GM12878 (cell line): ENCODE results near the gene DUSP14. TPM values are rescaled to one million over a fixed set of nuclear protein-coding genes. Genes with fewer than 3 reads are reported as not detected.

ENCODE experiments used
- ATAC-seq: fragments of 200-7000 bp; cut with Tn5 transposase; 3 replicates; pipeline ENCODE4 v1.9.1; 2020; ENCODE audit warnings: mild to moderate bottlenecking, moderate library complexity
- BruUV-seq: library from RNA; stranded (reverse); fragments of 400-500 nt; replicated peaks from 2 replicates; lab custom pipeline; 2021; lab: Mats Ljungman, UMichigan
- CTCF ChIA-PET: fragments of 300-600 bp; sonication (Branson Sonifier 250); formaldehyde crosslinking; extraction: SDS; loops from one replicate; lab custom pipeline; 2021; ENCODE audit warnings: inconsistent platforms; lab: Yijun Ruan, JAX
- POLR2A ChIA-PET: fragments of 350-600 bp; formaldehyde crosslinking; extraction: SDS; loops from one replicate; lab custom pipeline; 2021; ENCODE audit warnings: inconsistent platforms; lab: Charles Lee
- RAD21 ChIA-PET: fragments of 300-600 bp; sonication (Branson Sonifier 250); formaldehyde crosslinking; loops from one replicate; lab custom pipeline; 2023; ENCODE audit warnings: antibody characterized with exemption; ENCODE audit not compliant: unreplicated experiment; lab: Charles Lee
- SMC1A ChIA-PET: fragments of 300-600 bp; sonication (Branson Sonifier 250); formaldehyde crosslinking; loops from one replicate; lab custom pipeline; 2023; ENCODE audit not compliant: unreplicated experiment, uncharacterized antibody; lab: Charles Lee
- DNase-seq: peaks from one replicate; pipeline ENCODE4 v3.0.0-alpha.2; 2011; ENCODE audit warnings: low read depth, low spot score
- FAIRE-seq: peaks from 3 replicates; lab custom pipeline; 2011; peaks lifted over from hg19 to GRCh38; lab: Jason Lieb, UNC
- H2AFZ ChIP-seq: 2 replicates; pipeline ENCODE4 v1.6.0; 2011; ENCODE audit warnings: low read depth, low read length, control low read depth; ENCODE audit not compliant: control insufficient read depth
- H3K27ac ChIP-seq: 2 replicates; pipeline ENCODE4 v1.5.1; 2011; ENCODE audit warnings: control low read depth; ENCODE audit not compliant: control insufficient read depth, insufficient read depth
- H3K27me3 ChIP-seq, 2 experiments: replicated peaks in 1 of 2; 2 replicates each; pipeline versions ENCODE4 v1.6.0 to v1.6.1; 2011; ENCODE audit warnings: low read length in 1 of 2; ENCODE audit not compliant: control insufficient read depth in 2 of 2, insufficient read depth in 2 of 2
- H3K36me3 ChIP-seq, 2 experiments: 2 replicates each; pipeline ENCODE4 v1.5.1; 2011; ENCODE audit warnings: low read length in 1 of 2; ENCODE audit not compliant: control insufficient read depth in 2 of 2, insufficient read depth in 2 of 2
- H3K4me1 ChIP-seq: 2 replicates; pipeline ENCODE4 v1.6.1; 2011; ENCODE audit warnings: mild to moderate bottlenecking, low read length, moderate library complexity, mixed read lengths; ENCODE audit not compliant: control insufficient read depth, insufficient read depth
- H3K4me2 ChIP-seq: 2 replicates; pipeline ENCODE4 v1.6.0; 2011; ENCODE audit warnings: control low read depth; ENCODE audit not compliant: control insufficient read depth, insufficient read depth
- H3K4me3 ChIP-seq: fragments of 200-600 bp; sonication (generic); 2 replicates; pipeline ENCODE4 v1.5.1; 2016
- H3K79me2 ChIP-seq: 2 replicates; pipeline ENCODE4 v1.6.0; 2011; ENCODE audit warnings: low read length; ENCODE audit not compliant: control insufficient read depth, insufficient read depth
- H3K9ac ChIP-seq: 2 replicates; pipeline ENCODE4 v1.8.0; 2011; ENCODE audit warnings: low read length, control low read depth, mixed read lengths; ENCODE audit not compliant: control insufficient read depth, insufficient read depth
- H3K9me3 ChIP-seq: replicated peaks from 3 replicates; pipeline ENCODE4 v1.5.1; 2011; ENCODE audit warnings: mild to moderate bottlenecking, low read length; ENCODE audit not compliant: control insufficient read depth, insufficient read depth
- H4K20me1 ChIP-seq: 2 replicates; pipeline ENCODE4 v1.6.0; 2011; ENCODE audit not compliant: control insufficient read depth, insufficient read depth
- BRCA1 ChIP-seq: IDR thresholded peaks from 2 replicates; pipeline ENCODE4 v1.6.1; 2011; ENCODE audit warnings: low read depth, low read length, improper control_type of control experiment
- ETV6 ChIP-seq, 2 experiments: fragments of 450-650 bp in 1 of 2; IDR thresholded peaks in 1 of 2; conservative IDR thresholded peaks in 1 of 2; 2 replicates each; pipeline ENCODE4 v1.6.1; 2014; ENCODE audit warnings: antibody characterized with exemption in 1 of 2, borderline replicate concordance in 1 of 2, low read depth in 1 of 2, mild to moderate bottlenecking in 1 of 2, moderate library complexity in 1 of 2
- KDM1A ChIP-seq: fragments of 200-600 bp; sonication (generic); IDR thresholded peaks from 2 replicates; pipeline ENCODE4 v1.6.1; 2016; ENCODE audit warnings: borderline replicate concordance
- MTA3 ChIP-seq: IDR thresholded peaks from 2 replicates; pipeline ENCODE4 v1.6.1; 2012; ENCODE audit warnings: low read length, inconsistent platforms, borderline replicate concordance
- MYB ChIP-seq: fragments of 150-350 bp; IDR thresholded peaks from 2 replicates; pipeline ENCODE4 v1.6.1; 2014; ENCODE audit warnings: mild to moderate bottlenecking, low read depth, low read length, borderline replicate concordance
- NR2F1 ChIP-seq: fragments of 450-650 bp; conservative IDR thresholded peaks from 2 replicates; pipeline ENCODE4 v1.6.1; 2017; ENCODE audit warnings: mild to moderate bottlenecking
- SREBF2 ChIP-seq: IDR thresholded peaks from 2 replicates; pipeline ENCODE4 v1.6.1; 2012; ENCODE audit warnings: mild to moderate bottlenecking, low read length
- whole genome bisulfite sequencing: methylation state at CpG from one replicate; pipeline ENCODE4 v1.1.6; 2016; ENCODE audit warnings: low lambda C conversion rate; ENCODE audit not compliant: insufficient replicate concordance, insufficient coverage; ENCODE audit errors: missing lambda C conversion rate; 5-methylcytosine and 5-hydroxymethylcytosine counted together
- in situ Hi-C: fragments of 300-500 bp; cut with MboI; formaldehyde crosslinking; loops from 9 replicates; pipeline ENCODE4 v1.14.3; 2018; ENCODE audit warnings: mixed read lengths
- intact Hi-C: fragments of 100-400 bp; cut with micrococcal nuclease; formaldehyde crosslinking; loops from one replicate; pipeline ENCODE4 v1.14.2; 2022; ENCODE audit not compliant: unreplicated experiment
- polyA plus RNA-seq, 11 experiments: library from polyadenylated mRNA; depleted of rRNA in 4 of 11; unstranded in 6 of 11; stranded (reverse) in 5 of 11; fragments of >200 nt; fragmentation: Nextera tagmentation in 4 of 11; fragmentation: Illumina TruSeq in 1 of 11; extraction: Ambion mirVana in 4 of 11; extraction: Trizol in 1 of 11; gene quantifications; 1 replicate in 1 of 11; 2 replicates in 10 of 11; pipeline versions ENCODE4 v1.2.1 to v1.2.3, GENCODE V29; 2011 to 2016; ENCODE audit warnings: inconsistent platforms in 2 of 11, missing spikeins in 2 of 11, low read depth in 1 of 11
- total RNA-seq, 4 experiments: library from RNA; depleted of rRNA in 3 of 4; stranded (reverse); fragments of >200 nt in 3 of 4; fragmentation: Illumina TruSeq in 1 of 4; extraction: Trizol in 1 of 4; gene quantifications; 2 replicates each; pipeline versions ENCODE4 v1.2.1 to v1.2.3, GENCODE V29; 2013 to 2021
- TF ChIP-seq, protein P1 (sequence below): fragments of 450-650 bp; IDR thresholded peaks from 2 replicates; pipeline ENCODE4 v1.6.1; 2018; ENCODE audit warnings: borderline replicate concordance, mild to moderate bottlenecking; ENCODE audit not compliant: partially characterized antibody
- TF ChIP-seq, protein P2 (sequence below): IDR thresholded peaks from 2 replicates; pipeline ENCODE4 v1.6.1; 2012; ENCODE audit warnings: low read length, inconsistent platforms
- TF ChIP-seq, protein P3 (sequence below): fragments of 450-650 bp; IDR thresholded peaks from 2 replicates; pipeline ENCODE4 v1.6.1; 2017; ENCODE audit warnings: antibody characterized with exemption, mild to moderate bottlenecking, moderate library complexity

The DUSP14 gene
- total and polyA plus RNA-seq, 10 of the 15 experiments (the other 5 are each of a cell fraction or from before 2014, with no cell fraction given): 14.5 to 36.5 (median 24.4) TPM

DNA sequence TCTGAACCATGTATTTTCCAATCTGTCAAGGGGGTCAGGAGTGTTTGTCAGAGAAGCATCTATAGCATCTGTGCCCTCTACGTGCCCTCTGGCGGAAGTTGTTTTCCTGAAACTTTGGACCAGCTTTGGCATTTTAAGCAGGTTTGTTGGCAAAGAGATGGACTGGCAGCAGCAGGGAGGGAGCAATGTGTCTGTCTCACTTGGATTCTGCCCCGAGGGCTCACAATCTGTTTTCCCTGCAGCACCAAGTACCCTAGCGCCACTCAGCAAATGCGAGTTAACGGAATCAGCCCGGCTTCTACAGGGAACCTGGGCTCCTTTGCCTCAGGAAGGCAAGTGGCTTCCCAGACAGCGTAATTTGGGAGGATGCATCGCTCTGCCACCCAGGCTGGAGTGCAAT is 17.4 kb downstream of the DUSP14 start:
- POLR2A ChIA-PET: interaction anchor here (0.5 kb wide), 1 partner anchor 9 kb away, joined by 3 read pairs; no protein-coding TSS in a partner anchor
- DNase-seq (no peak), ATAC-seq (no peak), FAIRE-seq (no peak)
- in situ Hi-C loops (loop anchor here (25.0 kb wide), 1 partner anchor 880 kb away; no protein-coding TSS in a partner anchor), intact Hi-C loops (no loop called here)
- Histone ChIP-seq H3K27ac (no peak overlapping the region), H3K9ac (no peak overlapping the region), H3K4me3 (no peak overlapping the region), H3K36me3 (peaks cover 3 to 5% of the 10 kb centered on the region in 2 experiments; a peak in 3 of 4 replicates), H3K4me2 (no peak overlapping the region), H3K27me3 (no peaks in the 10 kb centered on the region), H3K9me3 (no peaks in the 10 kb centered on the region), H3K4me1 (no peaks in the 10 kb centered on the region), H3K79me2 (no peaks in the 10 kb centered on the region; the same call in 1 of the 2 replicates), H2AFZ (no peak overlapping the region), H4K20me1 (no peaks in the 10 kb centered on the region)
- CTCF ChIA-PET: interaction anchor here (0.8 kb wide), 2 partner anchors 10 to 12 kb away, joined by 3 read pairs; no protein-coding TSS in a partner anchor
- RAD21 ChIA-PET: interaction anchor here (1.7 kb wide), 1 partner anchor 134 kb away, joined by 3 read pairs; no protein-coding TSS in a partner anchor
- BruUV-seq: no TSS peak
- WGBS: 98% methylated on average over 9 of the region's 9 CpGs
- SMC1A ChIA-PET: no interaction called here
- TF ChIP-seq, protein P1, sequence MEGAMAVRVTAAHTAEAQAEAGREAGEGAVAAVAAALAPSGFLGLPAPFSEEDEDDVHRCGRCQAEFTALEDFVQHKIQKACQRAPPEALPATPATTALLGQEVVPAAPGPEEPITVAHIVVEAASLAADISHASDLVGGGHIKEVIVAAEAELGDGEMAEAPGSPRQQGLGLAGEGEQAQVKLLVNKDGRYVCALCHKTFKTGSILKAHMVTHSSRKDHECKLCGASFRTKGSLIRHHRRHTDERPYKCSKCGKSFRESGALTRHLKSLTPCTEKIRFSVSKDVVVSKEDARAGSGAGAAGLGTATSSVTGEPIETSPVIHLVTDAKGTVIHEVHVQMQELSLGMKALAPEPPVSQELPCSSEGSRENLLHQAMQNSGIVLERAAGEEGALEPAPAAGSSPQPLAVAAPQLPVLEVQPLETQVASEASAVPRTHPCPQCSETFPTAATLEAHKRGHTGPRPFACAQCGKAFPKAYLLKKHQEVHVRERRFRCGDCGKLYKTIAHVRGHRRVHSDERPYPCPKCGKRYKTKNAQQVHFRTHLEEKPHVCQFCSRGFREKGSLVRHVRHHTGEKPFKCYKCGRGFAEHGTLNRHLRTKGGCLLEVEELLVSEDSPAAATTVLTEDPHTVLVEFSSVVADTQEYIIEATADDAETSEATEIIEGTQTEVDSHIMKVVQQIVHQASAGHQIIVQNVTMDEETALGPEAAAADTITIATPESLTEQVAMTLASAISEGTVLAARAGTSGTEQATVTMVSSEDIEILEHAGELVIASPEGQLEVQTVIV: no peak
- TF ChIP-seq, protein P2, sequence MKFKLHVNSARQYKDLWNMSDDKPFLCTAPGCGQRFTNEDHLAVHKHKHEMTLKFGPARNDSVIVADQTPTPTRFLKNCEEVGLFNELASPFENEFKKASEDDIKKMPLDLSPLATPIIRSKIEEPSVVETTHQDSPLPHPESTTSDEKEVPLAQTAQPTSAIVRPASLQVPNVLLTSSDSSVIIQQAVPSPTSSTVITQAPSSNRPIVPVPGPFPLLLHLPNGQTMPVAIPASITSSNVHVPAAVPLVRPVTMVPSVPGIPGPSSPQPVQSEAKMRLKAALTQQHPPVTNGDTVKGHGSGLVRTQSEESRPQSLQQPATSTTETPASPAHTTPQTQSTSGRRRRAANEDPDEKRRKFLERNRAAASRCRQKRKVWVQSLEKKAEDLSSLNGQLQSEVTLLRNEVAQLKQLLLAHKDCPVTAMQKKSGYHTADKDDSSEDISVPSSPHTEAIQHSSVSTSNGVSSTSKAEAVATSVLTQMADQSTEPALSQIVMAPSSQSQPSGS: no peak
- TF ChIP-seq SREBF2: no peak
- TF ChIP-seq BRCA1: no peak
- no peak for TF ChIP-seq NR2F1
- no peak for TF ChIP-seq MYB
- TF ChIP-seq MTA3: no peak
- TF ChIP-seq, protein P3, sequence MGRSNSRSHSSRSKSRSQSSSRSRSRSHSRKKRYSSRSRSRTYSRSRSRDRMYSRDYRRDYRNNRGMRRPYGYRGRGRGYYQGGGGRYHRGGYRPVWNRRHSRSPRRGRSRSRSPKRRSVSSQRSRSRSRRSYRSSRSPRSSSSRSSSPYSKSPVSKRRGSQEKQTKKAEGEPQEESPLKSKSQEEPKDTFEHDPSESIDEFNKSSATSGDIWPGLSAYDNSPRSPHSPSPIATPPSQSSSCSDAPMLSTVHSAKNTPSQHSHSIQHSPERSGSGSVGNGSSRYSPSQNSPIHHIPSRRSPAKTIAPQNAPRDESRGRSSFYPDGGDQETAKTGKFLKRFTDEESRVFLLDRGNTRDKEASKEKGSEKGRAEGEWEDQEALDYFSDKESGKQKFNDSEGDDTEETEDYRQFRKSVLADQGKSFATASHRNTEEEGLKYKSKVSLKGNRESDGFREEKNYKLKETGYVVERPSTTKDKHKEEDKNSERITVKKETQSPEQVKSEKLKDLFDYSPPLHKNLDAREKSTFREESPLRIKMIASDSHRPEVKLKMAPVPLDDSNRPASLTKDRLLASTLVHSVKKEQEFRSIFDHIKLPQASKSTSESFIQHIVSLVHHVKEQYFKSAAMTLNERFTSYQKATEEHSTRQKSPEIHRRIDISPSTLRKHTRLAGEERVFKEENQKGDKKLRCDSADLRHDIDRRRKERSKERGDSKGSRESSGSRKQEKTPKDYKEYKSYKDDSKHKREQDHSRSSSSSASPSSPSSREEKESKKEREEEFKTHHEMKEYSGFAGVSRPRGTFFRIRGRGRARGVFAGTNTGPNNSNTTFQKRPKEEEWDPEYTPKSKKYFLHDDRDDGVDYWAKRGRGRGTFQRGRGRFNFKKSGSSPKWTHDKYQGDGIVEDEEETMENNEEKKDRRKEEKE: no peak
- TF ChIP-seq ETV6 (conservative IDR thresholded peaks at IDR 0.05 in 1 of 2, IDR thresholded peaks at IDR 0.05 in 1 of 2; ENCODE audit: borderline replicate concordance in 1 of 2, low read depth in 1 of 2): no peak
- TF ChIP-seq KDM1A: no peak
